Measurements from ENCODE around the gene PPP2R5C.
"Not testable (repeated sequence)": the region's sequence is repeated elsewhere in the genome, so short reads cannot be mapped to it uniquely, and the experiment has no call there.

Gene PPP2R5C

DNA sequence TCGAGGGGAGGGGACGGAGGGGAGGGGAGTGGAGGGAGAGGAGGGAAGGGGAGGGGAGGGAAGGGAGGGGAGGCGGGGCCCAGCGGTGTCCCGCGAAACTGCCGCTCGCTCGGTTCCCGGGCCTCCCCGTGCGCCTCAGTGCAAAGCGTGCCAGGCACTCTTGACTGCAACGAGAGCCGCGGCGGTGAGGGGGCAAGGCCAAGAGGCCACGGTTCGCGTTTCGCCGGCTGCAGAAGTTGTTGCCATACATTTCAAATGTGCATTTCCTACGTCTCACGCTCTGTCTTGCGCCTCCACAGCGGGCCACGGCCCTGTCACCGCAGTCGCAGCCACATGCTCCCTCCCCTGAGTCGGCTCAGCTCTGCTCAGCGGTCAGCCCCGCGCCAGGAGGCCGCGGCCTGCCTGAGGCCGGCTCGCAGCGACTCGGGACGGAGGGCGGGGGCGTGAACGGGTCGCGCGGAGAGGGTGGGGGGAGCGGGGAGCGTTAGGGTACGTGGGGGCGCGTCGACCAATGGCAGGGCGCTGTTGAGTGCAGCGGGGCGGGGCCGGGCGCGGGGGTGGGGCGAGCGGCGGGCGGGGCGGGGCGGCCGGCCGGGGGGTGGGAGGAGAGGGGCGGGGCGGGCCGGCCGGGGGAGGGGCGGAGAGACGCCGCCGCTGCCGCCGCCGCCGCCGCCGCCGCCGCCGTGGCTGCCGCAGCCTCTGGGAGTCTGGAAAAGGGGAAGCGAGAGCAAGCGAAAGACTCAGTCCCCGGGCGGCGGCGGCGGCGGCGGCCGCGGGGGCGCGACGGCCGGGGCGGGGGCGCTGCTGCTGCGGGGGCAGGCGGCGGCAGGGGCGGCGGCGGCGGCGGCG, at the start of gene PPP2R5C:
PPP2R5C (plus strand) TSS at position 678 of the 849 bp plus-strand sequence. CDS start 185 bp downstream, outside the sequence.
- DNase-seq, result peak; percentile 82 to 85
- Mint-ChIP-seq H3K9me3 (no peaks in the 10 kb centered on the region), H3K27me3 (no peaks in the 10 kb centered on the region), H3K4me1 (peaks cover 45% of the 10 kb centered on the region), H3K27ac (peak within 1 kb of the TSS; percentile 37 to 89), H3K4me3 (peak within 1 kb of the TSS; percentile 88 to 89)
- peak; percentile 83 for ATAC-seq

- not testable (repeated sequence) for H3K27ac Mint-ChIP-seq, H3K4me3 Mint-ChIP-seq, H3K9me3 Mint-ChIP-seq, H3K27me3 Mint-ChIP-seq, DNase-seq, ATAC-seq
- H3K4me1 Mint-ChIP-seq, result peaks cover 46% of the 10 kb centered on the region
Measured at GRCh38 chr14:101711857-101712233, 49.7 kb upstream of the PPP2R5C start.

- H3K4me3 Mint-ChIP-seq, ATAC-seq, H3K27me3 Mint-ChIP-seq, DNase-seq, H3K9me3 Mint-ChIP-seq, H3K27ac Mint-ChIP-seq: not testable (repeated sequence)
- peaks cover 44% of the 10 kb centered on the region for H3K4me1 Mint-ChIP-seq
Measured at GRCh38 chr14:101712341-101712740, 49.2 kb upstream of the PPP2R5C start.

GRCh38 chr14:101713091-101713490, 48.4 kb upstream of the PPP2R5C start:
- peaks cover 36% of the 10 kb centered on the region for H3K4me1 Mint-ChIP-seq

DNA sequence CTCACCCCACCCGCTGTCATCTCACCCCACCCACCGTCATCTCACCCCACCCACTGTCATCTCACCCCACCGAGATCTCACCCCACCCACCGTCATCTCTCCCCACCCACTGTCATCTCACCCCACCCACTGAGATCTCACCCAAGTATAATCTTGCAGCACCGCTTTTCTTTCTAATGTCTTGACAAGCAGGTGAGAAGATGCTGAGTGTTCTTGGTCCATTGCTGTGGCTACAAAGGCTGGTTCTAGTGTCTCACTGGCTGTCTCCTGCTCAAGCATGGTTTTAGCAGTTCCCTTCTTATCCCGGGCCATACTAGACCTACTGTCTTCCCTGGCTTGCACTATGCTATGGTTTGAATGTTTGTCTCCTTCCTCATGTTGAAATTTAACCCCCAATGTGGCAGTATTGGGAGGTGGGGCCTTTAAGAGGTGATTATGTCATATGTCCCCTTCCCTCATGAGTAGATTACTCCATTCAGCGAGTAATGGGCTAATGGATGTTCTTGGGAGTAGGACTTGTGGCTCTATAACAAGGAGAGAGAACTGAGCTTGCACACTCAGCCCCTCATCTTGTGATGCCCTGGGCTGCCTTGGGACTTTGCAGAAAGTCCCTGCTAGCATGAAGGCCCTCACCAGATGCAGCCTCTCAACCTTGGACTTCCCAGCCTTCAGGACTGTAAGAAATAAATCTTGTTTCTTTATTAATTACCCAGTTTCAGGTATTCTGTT, 47.7 kb upstream of the PPP2R5C start:
- ATAC-seq (no peak), DNase-seq (no peak)
- no peak overlapping the region for H3K27ac Mint-ChIP-seq
- H3K4me3 Mint-ChIP-seq, result no peak overlapping the region
- no peaks in the 10 kb centered on the region for H3K27me3 Mint-ChIP-seq
- H3K9me3 Mint-ChIP-seq, result no peaks in the 10 kb centered on the region
- H3K4me1 Mint-ChIP-seq, result peaks cover 35% of the 10 kb centered on the region

More at GRCh38 chr14:101713091-101713490, 48.4 kb upstream of the PPP2R5C start:
- DNase-seq, H3K9me3 Mint-ChIP-seq, H3K27me3 Mint-ChIP-seq, H3K27ac Mint-ChIP-seq, H3K4me3 Mint-ChIP-seq, ATAC-seq: not testable (repeated sequence)

GRCh38 chr14:101714394-101714793, 47.1 kb upstream of the PPP2R5C start:
- H3K9me3 Mint-ChIP-seq, result no peaks in the 10 kb centered on the region
- H3K27ac Mint-ChIP-seq, result no peak overlapping the region
- peaks cover 39% of the 10 kb centered on the region for H3K4me1 Mint-ChIP-seq

DNA sequence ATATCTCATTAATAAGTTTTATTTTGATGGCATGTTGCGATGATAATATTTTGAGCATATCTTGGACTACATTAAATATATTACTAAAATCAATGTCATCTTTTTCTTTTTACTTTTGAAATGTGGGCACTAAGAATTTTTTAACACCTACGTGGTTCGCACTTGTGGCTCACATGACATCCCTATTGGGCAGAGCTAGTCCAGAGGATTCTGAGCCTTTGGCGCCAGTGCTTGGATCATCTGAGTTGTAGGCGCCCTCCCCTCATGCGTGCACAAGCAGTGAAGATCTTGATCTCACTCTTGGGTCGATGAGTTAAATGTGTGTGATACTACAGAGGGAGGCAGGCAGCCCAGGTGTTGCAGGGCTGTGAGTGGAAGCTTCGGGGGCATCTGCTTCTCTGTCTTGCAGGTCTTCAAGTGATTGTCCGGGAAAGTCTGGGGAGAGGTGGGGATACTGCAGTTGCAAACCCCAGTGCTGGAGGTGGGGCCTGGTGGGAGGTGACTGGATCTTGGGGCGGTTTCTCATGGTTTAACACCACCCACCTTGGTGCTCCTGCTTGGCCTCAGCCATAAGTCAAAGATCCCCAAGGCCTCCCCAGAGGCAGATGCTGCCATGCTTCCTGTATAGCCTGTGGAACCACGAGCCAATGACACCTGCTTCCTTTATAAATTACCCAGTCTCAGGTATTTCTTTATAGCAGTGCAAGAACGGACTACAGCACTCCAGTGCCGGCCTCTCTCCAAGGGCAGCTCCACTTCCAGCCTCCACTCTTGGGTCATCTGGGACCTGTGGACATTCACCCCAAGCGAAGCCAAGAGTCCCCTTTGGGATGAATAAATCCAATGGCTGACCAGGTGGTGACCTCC, 46.1 kb upstream of the PPP2R5C start:
- H3K4me1 Mint-ChIP-seq, result peaks cover 36% of the 10 kb centered on the region
- H3K27ac Mint-ChIP-seq, result peak overlapping the region in 1 of 2 donors; percentile 72
- DNase-seq, result no peak
- H3K9me3 Mint-ChIP-seq, result no peaks in the 10 kb centered on the region
- no peak overlapping the region for H3K4me3 Mint-ChIP-seq
- ATAC-seq, result no peak
- no peaks in the 10 kb centered on the region for H3K27me3 Mint-ChIP-seq

More at GRCh38 chr14:101714394-101714793, 47.1 kb upstream of the PPP2R5C start:
- DNase-seq (no peak), ATAC-seq (no peak)
- no peaks in the 10 kb centered on the region for H3K27me3 Mint-ChIP-seq
- H3K4me3 Mint-ChIP-seq, result no peak overlapping the region

- no peaks in the 10 kb centered on the region for H3K9me3 Mint-ChIP-seq
- no peaks in the 10 kb centered on the region for H3K27me3 Mint-ChIP-seq
- H3K27ac Mint-ChIP-seq, result no peak overlapping the region
- H3K4me1 Mint-ChIP-seq, result peaks cover 31% of the 10 kb centered on the region
- DNase-seq (no peak), ATAC-seq (no peak)
- H3K4me3 Mint-ChIP-seq, result no peak overlapping the region
Measured at GRCh38 chr14:101716077-101716950, 45.2 kb upstream of the PPP2R5C start.

DNA sequence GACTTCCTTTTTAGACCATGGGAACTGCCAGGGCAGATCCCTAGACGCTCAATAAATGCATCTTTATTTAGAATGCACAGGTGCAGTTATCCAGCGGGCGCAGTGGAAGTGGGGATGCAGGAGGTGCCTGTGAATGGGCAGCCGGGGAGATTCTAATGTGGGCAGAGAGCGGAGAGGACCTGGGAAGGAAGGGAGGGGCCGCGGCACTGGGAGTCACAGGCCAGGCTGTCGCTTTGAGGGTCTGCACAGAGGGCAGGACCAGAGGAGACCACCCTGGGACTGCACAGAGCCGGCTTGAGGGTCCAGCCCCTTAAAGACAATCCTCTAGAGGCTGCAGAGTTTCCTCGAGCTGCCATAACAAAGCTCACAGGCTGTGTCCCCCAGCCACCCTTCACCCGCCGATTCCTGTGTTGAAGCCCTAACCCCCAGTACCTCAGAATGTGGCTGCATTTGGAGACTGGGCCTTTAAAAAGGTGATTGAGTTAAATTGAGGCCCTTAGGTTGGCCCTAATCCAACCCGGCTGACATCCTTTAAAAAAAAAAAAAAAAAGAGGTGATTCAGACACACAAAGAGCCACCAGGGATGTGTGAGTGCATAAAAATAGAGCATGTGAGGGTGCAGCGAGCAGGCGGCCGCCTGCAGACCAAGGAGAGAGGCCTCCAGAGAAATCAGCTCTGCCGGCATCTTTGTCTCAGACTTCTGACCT, 44.4 kb upstream of the PPP2R5C start:
- Mint-ChIP-seq H3K4me1 (peaks cover 37% of the 10 kb centered on the region), H3K9me3 (no peaks in the 10 kb centered on the region), H3K27ac (peak overlapping the region in 1 of 2 donors; percentile 42), H3K27me3 (no peaks in the 10 kb centered on the region), H3K4me3 (no peak overlapping the region)
- ATAC-seq (no peak), DNase-seq (no peak)

DNA sequence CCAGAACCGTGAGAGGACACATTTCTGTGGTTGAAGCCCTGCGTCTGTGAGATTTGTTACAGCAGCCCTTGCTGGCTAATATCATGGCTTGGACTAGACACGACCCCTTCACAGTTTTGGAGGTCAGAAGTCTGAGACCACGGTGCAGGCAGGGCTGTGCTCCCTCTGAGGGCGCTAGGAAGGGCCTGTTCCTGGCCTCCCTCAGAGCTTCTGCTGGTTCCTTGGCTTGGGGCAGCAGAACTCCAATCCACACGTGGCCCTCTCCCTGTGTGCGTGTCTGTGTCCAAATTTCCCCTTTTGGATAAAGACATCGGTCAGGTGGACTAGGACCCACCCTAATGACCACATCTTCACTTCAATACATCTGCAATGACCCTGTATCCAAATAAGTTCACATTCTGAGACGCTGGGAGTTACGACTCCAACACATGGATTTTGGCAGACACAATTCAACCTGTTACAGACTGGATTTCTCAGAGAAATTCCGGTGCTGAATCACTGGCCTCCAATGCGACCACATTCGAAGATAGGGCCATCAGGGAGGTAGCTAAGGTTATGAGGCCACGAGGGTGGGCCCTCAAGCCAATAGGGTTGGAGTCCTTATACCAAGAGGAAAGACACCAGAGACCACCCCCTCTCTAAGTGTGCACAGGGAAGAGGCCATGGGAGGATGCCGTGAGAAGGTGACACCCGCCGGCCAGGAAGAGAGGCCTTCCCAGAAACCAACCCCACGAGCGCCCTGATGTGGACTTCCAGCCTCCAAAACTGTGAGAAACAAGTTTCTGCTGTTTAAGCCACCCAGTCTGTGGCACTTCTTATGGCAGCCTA, 43.6 kb upstream of the PPP2R5C start:
- Mint-ChIP-seq H3K27me3 (no peaks in the 10 kb centered on the region), H3K4me1 (peaks cover 45% of the 10 kb centered on the region), H3K4me3 (no peak overlapping the region), H3K27ac (peak overlapping the region in 1 of 2 donors; percentile 42), H3K9me3 (no peaks in the 10 kb centered on the region)
- no peak for DNase-seq
- ATAC-seq, result no peak

GRCh38 chr14:101719045-101719645, 42.4 kb upstream of the PPP2R5C start:
- DNase-seq (no peak), ATAC-seq (no peak)
- Mint-ChIP-seq H3K9me3 (no peaks in the 10 kb centered on the region), H3K27me3 (no peaks in the 10 kb centered on the region), H3K4me1 (peaks cover 49% of the 10 kb centered on the region), H3K27ac (peak overlapping the region in 1 of 2 donors; percentile 19), H3K4me3 (no peak overlapping the region)

GRCh38 chr14:101719708-101720107, 41.8 kb upstream of the PPP2R5C start:
- H3K4me1 Mint-ChIP-seq, result peaks cover 49% of the 10 kb centered on the region
- peak overlapping the region in 1 of 2 donors; percentile 19 for H3K27ac Mint-ChIP-seq
- no peaks in the 10 kb centered on the region for H3K9me3 Mint-ChIP-seq
- DNase-seq, result no peak
- no peaks in the 10 kb centered on the region for H3K27me3 Mint-ChIP-seq
- no peak for ATAC-seq
- no peak overlapping the region for H3K4me3 Mint-ChIP-seq

GRCh38 chr14:101721111-101721510, 40.4 kb upstream of the PPP2R5C start:
- DNase-seq (no peak), ATAC-seq (no peak)
- H3K9me3 Mint-ChIP-seq, result no peaks in the 10 kb centered on the region
- no peak overlapping the region for H3K27ac Mint-ChIP-seq
- H3K4me3 Mint-ChIP-seq, result no peak overlapping the region
- H3K4me1 Mint-ChIP-seq, result peaks cover 48% of the 10 kb centered on the region
- H3K27me3 Mint-ChIP-seq, result no peaks in the 10 kb centered on the region

Measured in stimulated activated naive CD8-positive, alpha-beta T cell treated with anti-CD3 and anti-CD28 coated beads, Interleukin-15, amount 100 ng/mL, for 72 hours (primary cell).